DOHH2 (cell line): ENCODE data around the gene ANG.

Experiments used
- H3F3A ChIP-seq: fragments of 200-600 bp; sonication (generic), shearing (Covaris generic); 2 replicates; pipeline ENCODE4 v1.6.0; 2016; ENCODE audit warnings: antibody characterized with exemption, mild to moderate bottlenecking; ENCODE audit not compliant: control insufficient read depth, insufficient read depth
- H3K27ac ChIP-seq: fragments of 200-600 bp; sonication (generic); 2 replicates; pipeline ENCODE4 v1.5.1; 2014; ENCODE audit warnings: low read depth, mild to moderate bottlenecking, low read length, moderate library complexity
- H3K27me3 ChIP-seq: fragments of 200-600 bp; sonication (generic); 2 replicates; pipeline ENCODE4 v1.6.1; 2014; ENCODE audit warnings: mild to moderate bottlenecking, low read length, mixed read lengths; ENCODE audit not compliant: control insufficient read depth
- H3K36me3 ChIP-seq: fragments of 200-600 bp; sonication (generic); 2 replicates; pipeline ENCODE4 v1.6.1; 2014; ENCODE audit warnings: mild to moderate bottlenecking, low read length, moderate library complexity, mixed read lengths; ENCODE audit not compliant: control insufficient read depth
- H3K4me1 ChIP-seq: fragments of 200-600 bp; sonication (generic); 2 replicates; pipeline ENCODE4 v1.6.1; 2014; ENCODE audit warnings: mild to moderate bottlenecking, low read length, mixed read lengths; ENCODE audit not compliant: control insufficient read depth
- H3K4me2 ChIP-seq: fragments of 200-600 bp; sonication (generic); 2 replicates; pipeline ENCODE4 v1.6.0; 2014; ENCODE audit warnings: mild to moderate bottlenecking, low read length, moderate library complexity
- H3K4me3 ChIP-seq: fragments of 200-600 bp; sonication (generic); 2 replicates; pipeline ENCODE4 v1.5.1; 2014; ENCODE audit warnings: mild to moderate bottlenecking, low read length, mixed read lengths
- H3K79me2 ChIP-seq: fragments of 200-600 bp; sonication (generic); 2 replicates; pipeline ENCODE4 v1.6.1; 2014; ENCODE audit warnings: mild to moderate bottlenecking, low read length, mixed read lengths; ENCODE audit not compliant: control insufficient read depth
- H3K9me2 ChIP-seq: fragments of 200-600 bp; sonication (generic); replicated peaks from 2 replicates; pipeline ENCODE4 v1.6.1; 2014; ENCODE audit warnings: mild to moderate bottlenecking, low read length, mixed read lengths; ENCODE audit not compliant: control insufficient read depth
- H3K9me3 ChIP-seq: fragments of 200-600 bp; sonication (generic); 2 replicates; pipeline ENCODE4 v1.6.1; 2014; ENCODE audit warnings: antibody characterized with exemption, low read length, mixed read lengths; ENCODE audit not compliant: control insufficient read depth, insufficient read depth
- H4K20me1 ChIP-seq: fragments of 200-600 bp; sonication (generic); 2 replicates; pipeline ENCODE4 v1.6.0; 2014; ENCODE audit warnings: low read depth, mild to moderate bottlenecking, antibody characterized with exemption, low read length, moderate library complexity; ENCODE audit not compliant: control insufficient read depth, insufficient read depth
- CTCF ChIP-seq: fragments of 200-600 bp; sonication (generic); IDR thresholded peaks from one replicate; pipeline ENCODE4 v1.5.1; 2014; ENCODE audit warnings: antibody characterized with exemption, mild to moderate bottlenecking, low read depth, low read length; ENCODE audit not compliant: poor library complexity, severe bottlenecking
- EZH2phosphoT487 ChIP-seq: fragments of 200-600 bp; sonication (generic); IDR thresholded peaks from 2 replicates; pipeline ENCODE4 v1.6.1; 2017; ENCODE audit warnings: borderline replicate concordance, mild to moderate bottlenecking, antibody characterized with exemption, low read length, moderate library complexity, mixed read lengths

The ANG gene

GRCh38 chr14:20668969-20669368 is 19.6 kb upstream of the ANG start:
- Histone ChIP-seq H3K36me3 (no peaks in the 10 kb centered on the region), H3K4me1 (peaks cover 35% of the 10 kb centered on the region), H3K4me2 (peak overlapping the region; percentile 49; the same call in 1 of the 2 replicates), H3F3A (no peaks in the 10 kb centered on the region), H3K79me2 (no peaks in the 10 kb centered on the region), H3K9me3 (no peaks in the 10 kb centered on the region), H3K4me3 (no peak overlapping the region), H4K20me1 (no peaks in the 10 kb centered on the region), H3K27me3 (no peaks in the 10 kb centered on the region), H3K27ac (no peak overlapping the region), H3K9me2 (no peaks in the 10 kb centered on the region)
- no peak for TF ChIP-seq CTCF
- no peak for TF ChIP-seq EZH2phosphoT487

- H3K27ac ChIP-seq: no peak overlapping the region
- TF ChIP-seq CTCF: no peak
- H3K4me2 ChIP-seq: no peak overlapping the region
- H3K79me2 ChIP-seq: no peaks in the 10 kb centered on the region
- no peaks in the 10 kb centered on the region for H3K36me3 ChIP-seq
- no peaks in the 10 kb centered on the region for H3F3A ChIP-seq
- peaks cover 24% of the 10 kb centered on the region for H3K4me1 ChIP-seq
- H3K9me3 ChIP-seq: no peaks in the 10 kb centered on the region
- no peak overlapping the region for H3K4me3 ChIP-seq
- H3K9me2 ChIP-seq: no peaks in the 10 kb centered on the region
- peaks cover 14% of the 10 kb centered on the region for H3K27me3 ChIP-seq
- no peaks in the 10 kb centered on the region for H4K20me1 ChIP-seq
Measured at GRCh38 chr14:20671597-20672283, 16.8 kb upstream of the ANG start.

GRCh38 chr14:20675669-20676068 is 12.9 kb upstream of the ANG start:
- H3K79me2 ChIP-seq: no peaks in the 10 kb centered on the region
- peaks cover 12% of the 10 kb centered on the region for H3K4me1 ChIP-seq
- H3F3A ChIP-seq: peaks cover 6% of the 10 kb centered on the region
- H3K4me2 ChIP-seq: no peak overlapping the region
- H4K20me1 ChIP-seq: no peaks in the 10 kb centered on the region
- H3K9me3 ChIP-seq: no peaks in the 10 kb centered on the region
- no peaks in the 10 kb centered on the region for H3K9me2 ChIP-seq
- TF ChIP-seq CTCF (no peak), EZH2phosphoT487 (no peak)
- no peaks in the 10 kb centered on the region for H3K36me3 ChIP-seq
- no peak overlapping the region for H3K27ac ChIP-seq
- peaks cover 17% of the 10 kb centered on the region for H3K27me3 ChIP-seq
- H3K4me3 ChIP-seq: no peak overlapping the region

- Histone ChIP-seq H3K79me2 (no peaks in the 10 kb centered on the region), H4K20me1 (no peaks in the 10 kb centered on the region), H3K9me3 (no peaks in the 10 kb centered on the region), H3K27me3 (peaks cover 17% of the 10 kb centered on the region), H3F3A (peaks cover 9% of the 10 kb centered on the region), H3K4me2 (no peak overlapping the region), H3K4me1 (peaks cover 16% of the 10 kb centered on the region), H3K4me3 (no peak overlapping the region), H3K9me2 (no peaks in the 10 kb centered on the region), H3K27ac (no peak overlapping the region), H3K36me3 (no peaks in the 10 kb centered on the region)
- TF ChIP-seq CTCF (no peak), EZH2phosphoT487 (no peak)
Measured at GRCh38 chr14:20676072-20676471, 12.5 kb upstream of the ANG start.
